Endothelial cell of umbilical vein (primary cell): ENCODE measurements around the gene PRKG1. TPM values are rescaled to one million over a fixed set of nuclear protein-coding genes. Genes with fewer than 3 reads are reported as not detected.

Source experiments
- BruUV-seq: library from RNA; stranded (reverse); fragments of 400-500 nt; replicated peaks from 2 replicates; lab custom pipeline; 2021; lab: Mats Ljungman, UMichigan
- CTCF ChIA-PET: fragments of 300-600, 350-600 bp; sonication (Branson Sonifier 250); formaldehyde crosslinking; loops from one replicate; lab custom pipeline; 2021; ENCODE audit warnings: antibody characterized with exemption, inconsistent platforms; lab: Charles Lee
- POLR2A ChIA-PET: fragments of 300-600, 350-600 bp; sonication (Branson Sonifier 250); formaldehyde crosslinking; loops from one replicate; lab custom pipeline; 2021; ENCODE audit warnings: antibody characterized with exemption, inconsistent platforms; lab: Charles Lee
- DNase-seq: peaks from one replicate; pipeline ENCODE4 v3.0.0-alpha.2; 2011; ENCODE audit warnings: low read depth, low spot score
- FAIRE-seq: peaks from 2 replicates; lab custom pipeline; 2011; peaks lifted over from hg19 to GRCh38; lab: Jason Lieb, UNC
- H2AFZ ChIP-seq: 2 replicates; pipeline ENCODE4 v1.6.0; 2012; ENCODE audit warnings: low read depth, low read length, control low read depth, inconsistent platforms
- H3K27ac ChIP-seq: 2 replicates; pipeline ENCODE4 v1.5.1; 2011; ENCODE audit warnings: low read depth, mild to moderate bottlenecking, control low read depth, low read length, moderate library complexity; ENCODE audit not compliant: insufficient read depth
- H3K27me3 ChIP-seq, 2 experiments: 2 replicates each; pipeline versions ENCODE4 v1.6.0 to v1.6.1; 2011; ENCODE audit warnings: low read length in 2 of 2, mixed read lengths in 1 of 2; ENCODE audit not compliant: control insufficient read depth in 2 of 2, insufficient read depth in 2 of 2
- H3K36me3 ChIP-seq, 2 experiments: 2 replicates in 1 of 2; 3 replicates in 1 of 2; pipeline ENCODE4 v1.5.1; 2011; ENCODE audit warnings: low read length in 2 of 2, mild to moderate bottlenecking in 1 of 2, moderate library complexity in 1 of 2; ENCODE audit not compliant: control insufficient read depth in 2 of 2, insufficient read depth in 2 of 2; ENCODE audit errors: extremely low read depth in 1 of 2
- H3K4me1 ChIP-seq: 3 replicates; pipeline ENCODE4 v1.5.1; 2011; ENCODE audit warnings: mild to moderate bottlenecking, low read length; ENCODE audit not compliant: control insufficient read depth, insufficient read depth; ENCODE audit errors: extremely low read depth
- H3K4me2 ChIP-seq: 2 replicates; pipeline ENCODE4 v1.6.1; 2011; ENCODE audit warnings: low read length, control low read depth, mixed read lengths; ENCODE audit not compliant: insufficient read depth
- H3K4me3 ChIP-seq, 3 experiments: fragments of 200-600 bp in 1 of 3; sonication (generic), shearing (Covaris generic) in 1 of 3; replicated peaks in 1 of 3; 2 replicates each; pipeline ENCODE4 v1.5.1; 2011 to 2016; ENCODE audit warnings: control low read depth in 3 of 3, low read length in 3 of 3, mild to moderate bottlenecking in 2 of 3, inconsistent platforms in 1 of 3, low read depth in 1 of 3, moderate library complexity in 1 of 3; ENCODE audit not compliant: insufficient read depth in 1 of 3
- H3K79me2 ChIP-seq: 2 replicates; pipeline ENCODE4 v1.6.0; 2012; ENCODE audit warnings: low read length, inconsistent platforms; ENCODE audit not compliant: control insufficient read depth, insufficient read depth
- H3K9ac ChIP-seq: replicated peaks from 2 replicates; pipeline ENCODE3; 2011; ENCODE audit warnings: low read length, control low read depth; ENCODE audit not compliant: insufficient read depth; ENCODE audit errors: extremely low read depth
- H3K9me1 ChIP-seq: replicated peaks from 3 replicates; pipeline ENCODE4 v1.6.0; 2011; ENCODE audit warnings: mild to moderate bottlenecking, low read length; ENCODE audit not compliant: control insufficient read depth, insufficient read depth; ENCODE audit errors: extremely low read depth
- H3K9me3 ChIP-seq: replicated peaks from 2 replicates; pipeline ENCODE4 v1.5.1; 2012; ENCODE audit warnings: low read length, inconsistent platforms; ENCODE audit not compliant: control insufficient read depth, insufficient read depth
- H4K20me1 ChIP-seq: replicated peaks from 2 replicates; pipeline ENCODE3; 2011; ENCODE audit warnings: mild to moderate bottlenecking, low read length; ENCODE audit not compliant: control insufficient read depth, insufficient read depth; ENCODE audit errors: extremely low read depth
- CTCF ChIP-seq, 2 donors: IDR thresholded peaks; 1 replicate in 1 of 2; 2 replicates in 1 of 2; pipeline ENCODE4 v1.5.1; 2011; ENCODE audit warnings: low read length in 2 of 2, mild to moderate bottlenecking in 2 of 2, moderate library complexity in 2 of 2, control low read depth in 1 of 2, inconsistent platforms in 1 of 2, low read depth in 1 of 2; ENCODE audit not compliant: insufficient read depth in 1 of 2; ENCODE audit errors: extremely low read depth in 1 of 2
- EZH2 ChIP-seq: IDR thresholded peaks from 2 replicates; pipeline ENCODE4 v1.6.1; 2012; ENCODE audit warnings: borderline replicate concordance, low read depth, mild to moderate bottlenecking, moderate library complexity, low read length, inconsistent platforms; ENCODE audit not compliant: severe bottlenecking
- FOS ChIP-seq: IDR thresholded peaks from 2 replicates; pipeline ENCODE4 v1.6.1; 2011; ENCODE audit warnings: mild to moderate bottlenecking, low read length, moderate library complexity, borderline replicate concordance; ENCODE audit not compliant: insufficient read depth
- GATA2 ChIP-seq: IDR thresholded peaks from 2 replicates; pipeline ENCODE4 v1.7.0; 2011; ENCODE audit warnings: low read depth, mild to moderate bottlenecking, moderate library complexity, mixed read lengths, low read length; ENCODE audit not compliant: insufficient read length, insufficient read depth
- JUN ChIP-seq: IDR thresholded peaks from 2 replicates; pipeline ENCODE4 v1.6.1; 2011; ENCODE audit warnings: borderline replicate concordance, low read depth; ENCODE audit not compliant: insufficient read length, insufficient read depth
- MAX ChIP-seq: IDR thresholded peaks from 2 replicates; pipeline ENCODE4 v1.6.1; 2011; ENCODE audit not compliant: insufficient read depth, insufficient read length
- MYC ChIP-seq: IDR thresholded peaks from one replicate; pipeline ENCODE4 v1.6.1; 2011; ENCODE audit warnings: mild to moderate bottlenecking, low read depth, low read length
- POLR2A ChIP-seq: IDR thresholded peaks from 2 replicates; pipeline ENCODE4 v1.6.1; 2012; ENCODE audit warnings: low read depth, mild to moderate bottlenecking, control low read depth, low read length
- POLR2AphosphoS5 ChIP-seq: IDR thresholded peaks from 2 replicates; pipeline ENCODE4 v1.6.1; 2012; ENCODE audit warnings: low read depth, mild to moderate bottlenecking, control low read depth, low read length, moderate library complexity; ENCODE audit not compliant: insufficient read depth
- dilution Hi-C: fragments of 300-500 bp; cut with MboI; formaldehyde crosslinking; loops from one replicate; pipeline ENCODE4 v1.15.0; 2019; ENCODE audit warnings: low sequenced_read_pairs; ENCODE audit not compliant: extremely low pct_ligation_motif_present
- intact Hi-C: fragments of 100-400 bp; cut with micrococcal nuclease; formaldehyde crosslinking; loops from one replicate; pipeline ENCODE4 v1.10.0; 2022
- polyA plus RNA-seq, 4 experiments: library from polyadenylated mRNA; depleted of rRNA in 3 of 4; stranded (reverse) in 3 of 4; unstranded in 1 of 4; fragments of >200 nt; gene quantifications; 2 replicates each; pipeline versions ENCODE4 v1.2.1 to v1.2.3, GENCODE V29; 2011 to 2012; ENCODE audit warnings: missing spikeins in 1 of 4
- total RNA-seq: library from RNA; stranded (reverse); gene quantifications from 2 replicates; pipeline ENCODE4 v1.2.3, GENCODE V29; 2021

PRKG1 gene
- total and polyA plus RNA-seq, 2 donors (not counting 3 experiments of a cell fraction or from before 2014, with no cell fraction given) = 0.01 to 0.18 TPM

GRCh38 chr10:52063159-52063558 is 988.9 kb downstream of the PRKG1 start:
- no peak for TF ChIP-seq JUN
- TF ChIP-seq MAX = no peak
- TF ChIP-seq POLR2AphosphoS5 = no peak
- no peak for TF ChIP-seq EZH2
- no peak for TF ChIP-seq GATA2
- TF ChIP-seq FOS = no peak
- no peak for TF ChIP-seq MYC
- no peak for TF ChIP-seq CTCF (IDR thresholded peaks at IDR 0.05; ENCODE audit: extremely low read depth in 1 of 2, insufficient read depth in 1 of 2, low read depth in 1 of 2, low read length in 2 of 2)
- no peak for TF ChIP-seq POLR2A
- H3K4me3 ChIP-seq = no peak overlapping the region
- no TSS peak for BruUV-seq
- H3K36me3 ChIP-seq = no peaks in the 10 kb centered on the region
- CTCF ChIA-PET = interaction anchor here (0.8 kb wide), 1 partner anchor 11 kb away, joined by 3 read pairs; no protein-coding TSS in a partner anchor
- no peak overlapping the region for H2AFZ ChIP-seq
- dilution Hi-C loops (no loop called here), intact Hi-C loops (no loop called here)
- H3K27ac ChIP-seq = no peak overlapping the region
- H3K9ac ChIP-seq = no peak overlapping the region
- H3K9me3 ChIP-seq = no peaks in the 10 kb centered on the region
- no peaks in the 10 kb centered on the region for H3K4me1 ChIP-seq
- H3K79me2 ChIP-seq = no peaks in the 10 kb centered on the region
- DNase-seq (no peak), FAIRE-seq (no peak)
- no peaks in the 10 kb centered on the region for H3K9me1 ChIP-seq
- no peaks in the 10 kb centered on the region for H3K27me3 ChIP-seq
- H3K4me2 ChIP-seq = no peak overlapping the region
- POLR2A ChIA-PET = no interaction called here
- H4K20me1 ChIP-seq = no peaks in the 10 kb centered on the region
